SJSA1 (cell line): Measurements from ENCODE around the gene ATP6V0C. TPM values are rescaled to one million over a fixed set of nuclear protein-coding genes. Genes with fewer than 3 reads are reported as not detected.
A peak's percentile ranks its signal among the peaks of the same experiment; 100 is the strongest.

Source experiments
- DNase-seq, 2 experiments: peaks; one replicate each; pipeline ENCODE4 v3.0.0-alpha.2; 2015 to 2020; ENCODE audit warnings: low spot score in 2 of 2, low read depth in 1 of 2
- H3K27ac ChIP-seq: fragments of 250-450 bp; sonication (Bioruptor Pico); 2 replicates; pipeline ENCODE4 v1.5.1; 2020; ENCODE audit warnings: mild to moderate bottlenecking, moderate library complexity
- H3K27me3 ChIP-seq: fragments of 250-450 bp; sonication (Bioruptor Pico); replicated peaks from 2 replicates; pipeline ENCODE4 v1.5.1; 2020; ENCODE audit warnings: mild to moderate bottlenecking, moderate library complexity
- H3K36me3 ChIP-seq: fragments of 250-450 bp; sonication (Bioruptor Pico); 2 replicates; pipeline ENCODE4 v1.5.1; 2020; ENCODE audit warnings: mild to moderate bottlenecking
- H3K4me1 ChIP-seq: fragments of 250-450 bp; sonication (Bioruptor Pico); replicated peaks from 2 replicates; pipeline ENCODE4 v1.6.1; 2021; ENCODE audit warnings: mild to moderate bottlenecking
- H3K4me3 ChIP-seq: fragments of 250-450 bp; sonication (Bioruptor Pico); 2 replicates; pipeline ENCODE4 v1.5.1; 2020; ENCODE audit warnings: mild to moderate bottlenecking
- H3K9me3 ChIP-seq: fragments of 250-450 bp; sonication (Bioruptor Pico); replicated peaks from 2 replicates; pipeline ENCODE4 v1.5.1; 2020; ENCODE audit warnings: mild to moderate bottlenecking
- total RNA-seq: library from RNA; depleted of rRNA; stranded (reverse); fragments of >200 nt; shearing (Covaris generic); gene quantifications from 2 replicates; pipeline ENCODE4 v1.2.3, GENCODE V29; 2014; rRNA removed

Gene ATP6V0C
- 44.6 and 69.7 TPM in 2 replicates for total RNA-seq

DNA sequence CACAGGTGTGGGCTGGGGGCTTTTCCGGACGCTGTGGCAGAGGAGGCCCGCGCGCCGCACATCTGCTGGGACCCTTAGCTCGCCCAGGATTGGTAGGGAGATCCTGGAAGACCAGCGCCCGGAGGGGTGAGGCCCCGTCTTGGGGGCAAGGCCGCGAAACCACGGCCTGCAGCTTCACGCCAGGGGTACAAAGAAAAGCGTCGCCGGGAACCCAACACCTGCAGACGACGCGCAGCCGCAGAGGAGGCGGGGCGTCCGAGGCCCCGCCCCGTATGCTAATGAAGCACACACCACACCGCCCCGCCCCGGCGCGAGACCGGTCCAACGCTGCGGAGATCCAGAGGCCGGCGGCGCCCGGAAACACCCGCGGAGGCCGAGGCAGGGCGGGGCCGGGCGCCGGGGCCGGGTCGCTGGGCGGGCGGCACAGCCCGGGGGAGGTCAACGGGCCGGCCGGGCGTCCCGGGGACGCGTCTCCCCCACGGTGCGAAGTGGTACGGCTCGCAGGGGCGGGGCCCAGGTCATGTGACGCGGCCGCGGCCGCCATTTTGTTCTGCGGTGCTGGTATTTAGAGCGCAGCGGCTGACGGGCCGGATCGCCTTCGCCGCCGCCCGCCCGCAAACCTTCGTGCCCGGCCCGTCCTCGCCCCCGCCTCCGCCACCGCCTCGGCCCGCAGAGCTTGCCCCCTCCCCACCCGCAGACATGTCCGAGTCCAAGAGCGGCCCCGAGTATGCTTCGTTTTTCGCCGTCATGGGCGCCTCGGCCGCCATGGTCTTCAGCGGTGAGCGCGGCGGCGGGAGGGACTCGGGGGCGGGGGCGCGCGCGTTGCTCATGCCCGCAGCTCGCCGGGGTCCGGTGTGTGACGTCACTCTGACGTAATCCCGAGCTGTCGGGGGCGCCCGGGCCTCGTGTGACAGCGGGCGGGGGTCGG lies at the start of gene ATP6V0C:
ATP6V0C (plus strand) TSS at position 548 of the 928 bp plus-strand sequence; CDS start at position 700, 152 bp downstream.
- H3K27me3 ChIP-seq, result no peaks in the 10 kb centered on the region
- H3K27ac ChIP-seq, result peak within 1 kb of the TSS; percentile 98
- peaks cover 30% of the 10 kb centered on the region for H3K4me1 ChIP-seq
- H3K36me3 ChIP-seq, result peaks cover 27% of the 10 kb centered on the region
- no peaks in the 10 kb centered on the region; the same call in 1 of the 2 replicates for H3K9me3 ChIP-seq
- H3K4me3 ChIP-seq, result peak within 1 kb of the TSS; percentile 96
- peak; percentile 70 to 89 for DNase-seq

GRCh38 chr16:2464333-2464732 lies 49.4 kb upstream of the ATP6V0C start:
- no peak for DNase-seq
- Histone ChIP-seq H3K9me3 (no peaks in the 10 kb centered on the region), H3K36me3 (peaks cover 43% of the 10 kb centered on the region), H3K27me3 (no peaks in the 10 kb centered on the region), H3K4me3 (no peak overlapping the region), H3K4me1 (peaks cover 55% of the 10 kb centered on the region), H3K27ac (no peak overlapping the region)

DNA sequence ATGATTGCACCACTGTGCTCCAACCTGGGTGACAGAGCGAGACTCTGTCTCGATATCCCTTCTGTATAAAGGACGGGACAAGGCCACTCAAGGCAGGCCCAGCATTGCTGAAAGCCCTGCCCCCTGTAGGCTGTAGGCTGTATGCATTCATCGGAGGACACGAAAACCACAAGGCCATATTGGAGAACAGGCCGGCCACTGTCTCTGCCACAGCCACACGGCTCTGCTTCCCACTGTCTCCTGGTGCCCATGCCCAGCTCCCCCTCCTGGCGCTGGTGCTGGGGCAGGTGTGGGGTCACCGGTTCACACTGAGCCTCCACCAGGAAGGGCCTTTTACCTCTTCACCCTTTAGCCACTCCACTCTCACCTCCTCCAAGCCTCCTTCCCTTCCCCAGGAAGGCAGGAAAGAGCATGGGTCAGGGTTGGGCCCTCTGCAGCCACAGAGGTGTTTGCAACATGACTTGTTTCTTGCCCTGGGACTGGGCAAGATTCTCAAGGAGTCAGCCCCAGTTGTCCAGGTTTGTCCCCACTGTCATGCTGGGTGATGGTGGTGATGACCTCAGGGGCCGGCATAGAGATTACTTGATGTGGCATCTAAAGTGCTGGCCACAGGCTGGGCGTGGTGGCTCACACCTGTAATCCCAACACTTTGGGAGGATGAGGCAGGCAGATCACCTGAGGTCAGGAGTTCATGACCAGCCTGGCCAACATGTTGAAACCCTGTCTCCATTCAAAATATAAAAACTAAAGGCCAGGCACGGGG lies 47.9 kb upstream of the ATP6V0C start:
- Histone ChIP-seq H3K27ac (no peak overlapping the region), H3K9me3 (no peaks in the 10 kb centered on the region), H3K4me1 (peaks cover 53% of the 10 kb centered on the region), H3K4me3 (no peak overlapping the region), H3K27me3 (no peaks in the 10 kb centered on the region), H3K36me3 (peaks cover 33% of the 10 kb centered on the region)
- DNase-seq, result no peak

GRCh38 chr16:2466667-2467527 lies 46.9 kb upstream of the ATP6V0C start:
- H3K9me3 ChIP-seq, result no peaks in the 10 kb centered on the region
- peaks cover 56% of the 10 kb centered on the region for H3K4me1 ChIP-seq
- peak overlapping the region; percentile 66 for H3K27ac ChIP-seq
- peaks cover 23% of the 10 kb centered on the region for H3K36me3 ChIP-seq
- 0 out of 2 replicates have a peak, but pooled peaks cover 3% of the 10 kb centered on the region for H3K27me3 ChIP-seq
- DNase-seq, result no peak
- no peak overlapping the region; the same call in 1 of the 2 replicates for H3K4me3 ChIP-seq

DNA sequence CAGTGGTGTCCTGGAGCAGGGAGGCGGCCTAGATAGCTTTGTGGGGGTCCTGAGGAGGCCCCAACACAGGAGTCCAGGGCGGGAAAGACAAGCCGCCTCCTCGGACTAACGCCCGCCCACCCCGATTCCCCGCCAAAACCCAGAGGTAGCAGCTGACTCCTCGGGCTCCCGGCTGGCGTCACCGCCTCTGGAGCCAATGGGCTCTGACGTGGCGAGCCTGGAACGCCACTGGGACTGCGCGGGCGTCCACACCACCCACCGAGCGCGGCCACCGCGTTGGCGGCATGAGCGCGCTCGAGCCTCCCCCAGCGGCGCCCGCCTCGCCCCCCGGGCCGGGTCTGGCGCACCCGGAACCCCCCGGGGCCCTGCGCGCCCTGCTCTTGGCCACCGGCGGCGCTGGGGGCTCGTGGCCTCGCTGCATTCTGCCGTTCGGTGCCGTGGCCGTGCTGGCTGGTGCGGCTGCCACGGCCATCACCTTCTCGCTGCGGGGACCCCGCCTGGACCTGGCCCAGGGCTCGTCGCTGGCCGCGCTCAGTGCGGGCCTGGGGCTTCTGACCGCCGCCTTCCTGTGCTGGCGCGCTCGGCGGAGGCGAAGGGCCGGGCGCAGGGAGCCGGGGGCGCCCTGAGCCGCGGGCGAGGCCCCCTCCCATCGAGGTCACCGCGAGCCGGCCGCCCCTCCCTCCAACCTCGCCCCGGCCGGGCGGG lies 46.1 kb upstream of the ATP6V0C start:
- peaks cover 15% of the 10 kb centered on the region for H3K36me3 ChIP-seq
- H3K27ac ChIP-seq, result peak overlapping the region; percentile 66
- peaks cover 60% of the 10 kb centered on the region for H3K4me1 ChIP-seq
- H3K4me3 ChIP-seq, result peak overlapping the region; percentile 41
- H3K27me3 ChIP-seq, result 0 out of 2 replicates have a peak, but pooled peaks cover 3% of the 10 kb centered on the region
- peak; percentile 58 to 89 for DNase-seq
- H3K9me3 ChIP-seq, result no peaks in the 10 kb centered on the region

DNA sequence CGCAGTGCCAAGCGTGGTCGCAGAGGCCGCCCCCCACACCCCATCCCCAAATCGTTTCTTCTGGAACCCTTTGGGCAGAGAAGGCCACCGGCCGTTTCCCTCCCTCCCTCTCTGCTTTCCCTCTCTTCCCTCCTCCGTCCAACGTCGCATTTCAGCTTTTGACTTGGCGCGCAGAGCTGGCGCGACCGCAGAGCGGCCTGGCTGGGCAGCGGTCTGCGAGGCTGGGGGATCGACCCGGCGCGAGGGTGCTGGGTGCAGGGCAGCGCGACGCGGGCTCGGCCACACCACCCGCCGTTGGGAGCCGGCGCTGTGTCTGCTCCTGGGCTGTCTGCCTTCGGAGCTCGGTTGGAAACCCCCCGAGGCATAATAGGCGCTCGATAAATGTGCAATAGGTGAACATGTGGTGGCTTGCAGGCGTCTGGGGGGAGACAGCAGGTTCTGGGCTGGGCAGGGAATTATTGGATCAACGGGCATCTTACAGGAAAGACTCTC lies 45.5 kb upstream of the ATP6V0C start:
- H3K9me3 ChIP-seq, result no peaks in the 10 kb centered on the region
- peak overlapping the region; percentile 60 for H3K27ac ChIP-seq
- H3K36me3 ChIP-seq, result peaks cover 13% of the 10 kb centered on the region; the same call in 1 of the 2 replicates
- peak overlapping the region; percentile 41 for H3K4me3 ChIP-seq
- peaks cover 57% of the 10 kb centered on the region for H3K4me1 ChIP-seq
- peak in 1 of 2 experiments; percentile 47 for DNase-seq
- 0 out of 2 replicates have a peak, but pooled peaks cover 3% of the 10 kb centered on the region for H3K27me3 ChIP-seq

DNA sequence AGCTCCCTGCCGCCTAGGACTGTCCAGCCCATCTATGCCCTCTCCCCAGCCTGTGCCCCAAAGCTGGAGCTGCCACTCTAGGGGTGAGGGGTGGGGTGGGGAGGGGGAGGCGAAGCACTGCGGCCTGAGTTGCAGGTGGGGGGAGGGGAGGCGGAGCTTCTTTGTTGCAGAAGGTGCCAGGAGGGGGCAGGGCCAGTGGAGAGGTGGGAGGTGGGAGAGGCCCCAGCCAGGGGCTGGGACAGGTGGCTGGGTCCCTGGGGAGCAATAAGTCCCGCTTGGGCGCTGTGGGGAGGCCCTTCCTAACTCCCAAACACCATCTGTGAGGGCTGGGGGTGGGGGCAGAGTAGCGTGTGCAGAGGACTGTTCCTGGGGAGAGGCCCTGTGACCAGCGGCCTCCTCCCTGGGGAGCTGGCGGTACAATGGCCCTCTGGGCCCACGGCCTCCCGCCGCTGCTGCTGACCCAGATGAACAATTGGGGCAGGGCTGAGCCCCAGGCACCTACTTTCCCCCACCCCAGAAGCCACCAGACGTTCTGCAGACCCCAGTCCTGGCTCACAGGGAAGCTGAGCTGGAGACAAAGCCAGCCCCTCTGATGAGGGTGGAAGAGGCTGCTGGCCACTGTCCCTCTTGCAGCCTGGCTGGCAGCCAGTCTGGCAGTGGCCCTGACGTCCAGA lies 44.9 kb upstream of the ATP6V0C start:
- 0 out of 2 replicates have a peak, but pooled peaks cover 3% of the 10 kb centered on the region for H3K27me3 ChIP-seq
- H3K36me3 ChIP-seq, result peaks cover 11% of the 10 kb centered on the region; the same call in 1 of the 2 replicates
- H3K27ac ChIP-seq, result no peak overlapping the region
- H3K4me1 ChIP-seq, result peaks cover 60% of the 10 kb centered on the region
- H3K4me3 ChIP-seq, result no peak overlapping the region
- no peaks in the 10 kb centered on the region for H3K9me3 ChIP-seq
- DNase-seq, result peak in 1 of 2 experiments; percentile 43

DNA sequence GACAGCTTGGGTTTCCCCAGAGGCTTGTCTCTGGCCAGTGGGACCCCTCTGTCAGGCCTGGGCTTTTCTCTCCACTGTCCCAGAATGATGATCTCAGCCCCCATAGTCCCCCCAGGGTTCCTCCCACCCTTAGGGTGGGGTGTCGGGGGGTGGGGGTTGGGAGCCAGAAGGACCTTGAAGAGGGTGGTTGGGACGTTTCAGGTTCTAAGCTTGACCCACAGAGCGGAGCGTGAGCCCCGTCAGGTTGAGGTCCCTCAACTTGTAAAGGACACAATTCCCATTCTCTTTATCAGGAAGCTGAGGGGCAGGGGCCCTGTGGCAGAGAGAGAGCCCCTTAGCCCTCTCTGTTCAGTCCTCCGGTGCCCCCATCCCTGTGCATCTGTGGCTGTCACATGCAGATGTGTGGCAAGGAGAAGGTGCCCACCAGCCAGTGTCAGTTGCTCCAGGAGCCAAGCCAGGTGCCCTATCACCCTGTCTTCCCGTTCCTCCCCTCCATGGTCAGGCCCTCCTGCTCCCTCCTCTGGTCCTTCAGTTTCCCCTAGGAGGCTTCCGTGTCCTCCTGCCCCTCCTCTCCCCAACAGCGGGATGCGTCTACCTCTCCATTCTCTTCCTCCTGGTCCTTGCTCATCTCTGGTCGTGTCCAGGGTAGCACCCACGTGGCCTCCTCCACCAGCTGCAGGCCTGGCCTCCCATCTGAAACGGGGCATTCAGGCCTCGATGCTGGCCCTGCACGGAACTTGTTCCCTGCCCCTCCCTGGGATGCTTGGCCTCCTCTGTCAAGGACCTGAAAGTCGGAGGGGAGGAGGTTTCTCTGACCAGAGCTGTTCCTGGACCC lies 44.1 kb upstream of the ATP6V0C start:
- H3K4me3 ChIP-seq, result no peak overlapping the region
- no peak for DNase-seq
- 0 out of 2 replicates have a peak, but pooled peaks cover 3% of the 10 kb centered on the region for H3K27me3 ChIP-seq
- peaks cover 15% of the 10 kb centered on the region for H3K36me3 ChIP-seq
- no peaks in the 10 kb centered on the region; the same call in 1 of the 2 replicates for H3K9me3 ChIP-seq
- peaks cover 64% of the 10 kb centered on the region for H3K4me1 ChIP-seq
- no peak overlapping the region for H3K27ac ChIP-seq

- H3K36me3 ChIP-seq, result peaks cover 17% of the 10 kb centered on the region
- DNase-seq, result no peak
- peaks cover 65% of the 10 kb centered on the region for H3K4me1 ChIP-seq
- H3K27me3 ChIP-seq, result 0 out of 2 replicates have a peak, but pooled peaks cover 3% of the 10 kb centered on the region
- H3K27ac ChIP-seq, result no peak overlapping the region
- no peak overlapping the region for H3K4me3 ChIP-seq
- H3K9me3 ChIP-seq, result no peaks in the 10 kb centered on the region; the same call in 1 of the 2 replicates
Measured at GRCh38 chr16:2470234-2470601, 43.5 kb upstream of the ATP6V0C start.

DNA sequence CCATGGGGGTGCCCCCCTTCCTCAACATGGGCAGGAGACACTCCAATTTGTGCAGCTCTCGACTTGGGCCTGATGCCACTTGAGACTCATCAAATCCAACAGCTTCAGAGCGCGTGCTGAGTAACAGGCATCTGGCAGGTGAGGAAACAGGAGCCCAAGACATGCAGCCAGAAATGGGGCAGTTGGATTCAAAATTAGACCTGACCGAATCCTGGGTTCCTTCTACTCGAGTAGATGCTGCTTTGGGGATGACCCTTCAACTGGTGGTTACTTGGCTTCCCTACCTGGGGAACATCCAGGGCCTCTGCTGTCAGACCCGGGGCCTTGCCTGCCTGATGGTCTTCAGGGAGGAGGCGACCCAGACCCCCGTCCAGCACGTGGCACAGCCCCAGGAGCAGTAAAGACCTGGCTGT lies 43.1 kb upstream of the ATP6V0C start:
- Histone ChIP-seq H3K4me1 (peaks cover 66% of the 10 kb centered on the region), H3K4me3 (no peak overlapping the region), H3K9me3 (no peaks in the 10 kb centered on the region; the same call in 1 of the 2 replicates), H3K27me3 (0 out of 2 replicates have a peak, but pooled peaks cover 3% of the 10 kb centered on the region), H3K36me3 (peaks cover 13% of the 10 kb centered on the region), H3K27ac (no peak overlapping the region)
- no peak for DNase-seq

DNA sequence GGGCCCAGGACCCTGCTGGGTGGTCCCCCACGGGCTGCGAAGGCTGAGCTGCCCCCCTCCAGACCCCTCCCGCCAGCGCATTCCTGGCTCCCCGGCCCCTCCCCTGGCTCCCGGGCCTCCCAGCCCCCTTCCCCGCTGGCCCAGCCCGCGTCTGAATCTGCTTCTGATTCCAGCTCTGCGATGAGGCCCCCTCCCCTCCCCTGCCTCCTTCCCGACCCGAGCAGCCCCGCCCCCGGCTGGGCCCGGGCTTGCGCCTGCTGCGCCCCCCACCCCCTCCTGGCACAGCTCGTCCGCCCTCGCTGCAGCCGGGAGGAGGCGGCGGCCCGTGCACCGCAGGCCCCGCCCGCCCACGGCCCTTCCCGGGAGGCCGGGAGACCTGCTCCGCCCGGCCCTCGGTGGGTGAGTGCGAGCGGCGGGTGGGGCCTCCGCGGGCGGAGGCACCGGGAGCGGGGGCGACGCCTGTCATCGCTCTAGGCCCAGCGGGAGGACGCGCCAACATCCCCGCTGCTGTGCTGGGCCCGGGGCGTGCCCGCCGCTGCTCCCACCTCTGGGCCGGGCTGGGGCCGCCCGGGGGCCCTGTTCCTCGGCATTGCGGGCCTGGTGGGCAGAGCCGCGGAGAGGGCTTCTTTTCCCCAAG lies 42.6 kb upstream of the ATP6V0C start, which contains the start of gene NTN3:
NTN3 (plus strand) TSS at position 282 of the 637 bp plus-strand sequence. CDS start 405 bp downstream, outside the sequence.
- Histone ChIP-seq H3K36me3 (peaks cover 8% of the 10 kb centered on the region), H3K9me3 (no peaks in the 10 kb centered on the region; the same call in 1 of the 2 replicates), H3K27me3 (0 out of 2 replicates have a peak, but pooled peaks cover 3% of the 10 kb centered on the region), H3K27ac (no peak within 1 kb of the TSS), H3K4me1 (peaks cover 68% of the 10 kb centered on the region), H3K4me3 (peak within 1 kb of the TSS; percentile 16)
- no peak for DNase-seq
